GM12878 (cell line): ENCODE results near the gene NPR2. TPM values are rescaled to one million over a fixed set of nuclear protein-coding genes. Genes with fewer than 3 reads are reported as not detected.

Source experiments
- ATAC-seq: fragments of 200-7000 bp; cut with Tn5 transposase; 3 replicates; pipeline ENCODE4 v1.9.1; 2020; ENCODE audit warnings: mild to moderate bottlenecking, moderate library complexity
- BruUV-seq: library from RNA; stranded (reverse); fragments of 400-500 nt; replicated peaks from 2 replicates; lab custom pipeline; 2021; lab: Mats Ljungman, UMichigan
- CTCF ChIA-PET: fragments of 300-600 bp; sonication (Branson Sonifier 250); formaldehyde crosslinking; extraction: SDS; loops from one replicate; lab custom pipeline; 2021; ENCODE audit warnings: inconsistent platforms; lab: Yijun Ruan, JAX
- POLR2A ChIA-PET: fragments of 350-600 bp; formaldehyde crosslinking; extraction: SDS; loops from one replicate; lab custom pipeline; 2021; ENCODE audit warnings: inconsistent platforms; lab: Charles Lee
- RAD21 ChIA-PET: fragments of 300-600 bp; sonication (Branson Sonifier 250); formaldehyde crosslinking; loops from one replicate; lab custom pipeline; 2023; ENCODE audit warnings: antibody characterized with exemption; ENCODE audit not compliant: unreplicated experiment; lab: Charles Lee
- SMC1A ChIA-PET: fragments of 300-600 bp; sonication (Branson Sonifier 250); formaldehyde crosslinking; loops from one replicate; lab custom pipeline; 2023; ENCODE audit not compliant: unreplicated experiment, uncharacterized antibody; lab: Charles Lee
- DNase-seq: peaks from one replicate; pipeline ENCODE4 v3.0.0-alpha.2; 2011; ENCODE audit warnings: low read depth, low spot score
- FAIRE-seq: peaks from 3 replicates; lab custom pipeline; 2011; peaks lifted over from hg19 to GRCh38; lab: Jason Lieb, UNC
- H2AFZ ChIP-seq: 2 replicates; pipeline ENCODE4 v1.6.0; 2011; ENCODE audit warnings: low read depth, low read length, control low read depth; ENCODE audit not compliant: control insufficient read depth
- H3K27ac ChIP-seq: 2 replicates; pipeline ENCODE4 v1.5.1; 2011; ENCODE audit warnings: control low read depth; ENCODE audit not compliant: control insufficient read depth, insufficient read depth
- H3K27me3 ChIP-seq, 2 experiments: replicated peaks in 1 of 2; 2 replicates each; pipeline versions ENCODE4 v1.6.0 to v1.6.1; 2011; ENCODE audit warnings: low read length in 1 of 2; ENCODE audit not compliant: control insufficient read depth in 2 of 2, insufficient read depth in 2 of 2
- H3K36me3 ChIP-seq, 2 experiments: 2 replicates each; pipeline ENCODE4 v1.5.1; 2011; ENCODE audit warnings: low read length in 1 of 2; ENCODE audit not compliant: control insufficient read depth in 2 of 2, insufficient read depth in 2 of 2
- H3K4me1 ChIP-seq: 2 replicates; pipeline ENCODE4 v1.6.1; 2011; ENCODE audit warnings: mild to moderate bottlenecking, low read length, moderate library complexity, mixed read lengths; ENCODE audit not compliant: control insufficient read depth, insufficient read depth
- H3K4me2 ChIP-seq: 2 replicates; pipeline ENCODE4 v1.6.0; 2011; ENCODE audit warnings: control low read depth; ENCODE audit not compliant: control insufficient read depth, insufficient read depth
- H3K4me3 ChIP-seq: fragments of 200-600 bp; sonication (generic); 2 replicates; pipeline ENCODE4 v1.5.1; 2016
- H3K79me2 ChIP-seq: 2 replicates; pipeline ENCODE4 v1.6.0; 2011; ENCODE audit warnings: low read length; ENCODE audit not compliant: control insufficient read depth, insufficient read depth
- H3K9ac ChIP-seq: 2 replicates; pipeline ENCODE4 v1.8.0; 2011; ENCODE audit warnings: low read length, control low read depth, mixed read lengths; ENCODE audit not compliant: control insufficient read depth, insufficient read depth
- H3K9me3 ChIP-seq: replicated peaks from 3 replicates; pipeline ENCODE4 v1.5.1; 2011; ENCODE audit warnings: mild to moderate bottlenecking, low read length; ENCODE audit not compliant: control insufficient read depth, insufficient read depth
- H4K20me1 ChIP-seq: 2 replicates; pipeline ENCODE4 v1.6.0; 2011; ENCODE audit not compliant: control insufficient read depth, insufficient read depth
- CBX3 ChIP-seq: fragments of 200-600 bp; sonication (generic); IDR thresholded peaks from 2 replicates; pipeline ENCODE4 v1.6.1; 2016; ENCODE audit warnings: low read depth, borderline replicate concordance
- CBX5 ChIP-seq: sonication (generic); IDR thresholded peaks from 2 replicates; pipeline ENCODE4 v1.6.1; 2016; ENCODE audit warnings: low read depth, moderate library complexity, mild to moderate bottlenecking, inconsistent platforms
- CEBPB ChIP-seq, 2 experiments: fragments of 150-350 bp in 1 of 2; IDR thresholded peaks; 2 replicates each; pipeline ENCODE4 v1.6.1; 2012 to 2014; ENCODE audit warnings: low read depth in 2 of 2, low read length in 2 of 2, borderline replicate concordance in 1 of 2, inconsistent platforms in 1 of 2
- CREB1 ChIP-seq: IDR thresholded peaks from 2 replicates; pipeline ENCODE4 v1.6.1; 2012; ENCODE audit warnings: low read depth, mild to moderate bottlenecking, inconsistent platforms
- CREM ChIP-seq: IDR thresholded peaks from 2 replicates; pipeline ENCODE4 v1.6.1; 2014; ENCODE audit warnings: antibody characterized with exemption, low read depth
- MEF2A ChIP-seq: IDR thresholded peaks from 2 replicates; pipeline ENCODE4 v1.6.1; 2011; ENCODE audit warnings: low read depth, mild to moderate bottlenecking, low read length, moderate library complexity; ENCODE audit not compliant: insufficient read depth
- MYC ChIP-seq: IDR thresholded peaks from 2 replicates; pipeline ENCODE4 v1.6.1; 2011; ENCODE audit warnings: mild to moderate bottlenecking, low read length, moderate library complexity, inconsistent platforms; ENCODE audit not compliant: insufficient read depth, insufficient replicate concordance, insufficient read length, severe bottlenecking
- RAD51 ChIP-seq: fragments of 450-650 bp; IDR thresholded peaks from 2 replicates; pipeline ENCODE4 v1.6.1; 2016; ENCODE audit warnings: moderate library complexity, mild to moderate bottlenecking, inconsistent platforms
- SMAD5 ChIP-seq: IDR thresholded peaks from 2 replicates; pipeline ENCODE4 v1.6.1; 2016; ENCODE audit warnings: antibody characterized with exemption, low read depth
- SP1 ChIP-seq: IDR thresholded peaks from one replicate; pipeline ENCODE4 v1.6.1; 2011; ENCODE audit warnings: low read depth, low read length
- TCF7 ChIP-seq: IDR thresholded peaks from 2 replicates; pipeline ENCODE4 v1.6.1; 2014; ENCODE audit warnings: antibody characterized with exemption, borderline replicate concordance
- ZNF217 ChIP-seq: fragments of 450-650 bp; IDR thresholded peaks from 2 replicates; pipeline ENCODE4 v1.6.1; 2017; ENCODE audit warnings: antibody characterized with exemption, mild to moderate bottlenecking
- WGBS: methylation state at CpG from one replicate; pipeline ENCODE4 v1.1.6; 2016; ENCODE audit warnings: low lambda C conversion rate; ENCODE audit not compliant: insufficient replicate concordance, insufficient coverage; ENCODE audit errors: missing lambda C conversion rate; 5-methylcytosine and 5-hydroxymethylcytosine counted together
- in situ Hi-C: fragments of 300-500 bp; cut with MboI; formaldehyde crosslinking; loops from 9 replicates; pipeline ENCODE4 v1.14.3; 2018; ENCODE audit warnings: mixed read lengths
- intact Hi-C: fragments of 100-400 bp; cut with micrococcal nuclease; formaldehyde crosslinking; loops from one replicate; pipeline ENCODE4 v1.14.2; 2022; ENCODE audit not compliant: unreplicated experiment
- polyA plus RNA-seq, 11 experiments: library from polyadenylated mRNA; depleted of rRNA in 4 of 11; unstranded in 6 of 11; stranded (reverse) in 5 of 11; fragments of >200 nt; fragmentation: Nextera tagmentation in 4 of 11; fragmentation: Illumina TruSeq in 1 of 11; extraction: Ambion mirVana in 4 of 11; extraction: Trizol in 1 of 11; gene quantifications; 1 replicate in 1 of 11; 2 replicates in 10 of 11; pipeline versions ENCODE4 v1.2.1 to v1.2.3, GENCODE V29; 2011 to 2016; ENCODE audit warnings: inconsistent platforms in 2 of 11, missing spikeins in 2 of 11, low read depth in 1 of 11
- total RNA-seq, 4 experiments: library from RNA; depleted of rRNA in 3 of 4; stranded (reverse); fragments of >200 nt in 3 of 4; fragmentation: Illumina TruSeq in 1 of 4; extraction: Trizol in 1 of 4; gene quantifications; 2 replicates each; pipeline versions ENCODE4 v1.2.1 to v1.2.3, GENCODE V29; 2013 to 2021
- TF ChIP-seq, protein P1 (sequence below): fragments of 450-650 bp; IDR thresholded peaks from 2 replicates; pipeline ENCODE4 v1.6.1; 2017; ENCODE audit warnings: mild to moderate bottlenecking, moderate library complexity

NPR2 gene
- total and polyA plus RNA-seq, 10 of the 15 experiments (the other 5 are each of a cell fraction or from before 2014, with no cell fraction given), result 2.0 to 20.9 (median 6.8) TPM

DNA sequence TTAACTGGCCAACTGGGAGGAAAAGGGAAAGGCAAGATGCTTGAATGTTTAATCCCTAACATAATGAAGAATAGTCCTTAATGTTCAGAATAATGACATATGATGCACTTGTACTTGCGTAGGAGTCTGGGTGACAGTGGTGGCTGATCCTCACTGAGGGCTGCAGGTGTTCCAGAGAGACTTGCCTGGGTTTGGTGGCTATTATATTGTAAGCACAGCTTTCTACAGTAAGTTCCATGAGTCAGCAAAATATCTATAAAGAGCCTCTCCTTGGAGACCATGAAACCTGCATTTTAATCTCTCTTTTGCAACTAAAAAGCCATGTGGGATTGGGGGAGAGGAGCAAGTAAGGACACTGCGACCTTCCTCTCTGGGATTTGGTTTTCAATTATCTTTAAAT, 1.9 kb upstream of the NPR2 start:
- H3K4me1 ChIP-seq, result no peaks in the 10 kb centered on the region
- in situ Hi-C loops (loop anchor here (5.0 kb wide), 1 partner anchor 93 kb away; no protein-coding TSS in a partner anchor), intact Hi-C loops (no loop called here)
- H3K9me3 ChIP-seq, result no peaks in the 10 kb centered on the region
- POLR2A ChIA-PET, result interaction anchor here (1.3 kb wide), 1 partner anchor 37 kb away, joined by 3 read pairs; no protein-coding TSS in a partner anchor
- no peak for ATAC-seq
- no peaks in the 10 kb centered on the region; the same call in 1 of the 2 replicates for H4K20me1 ChIP-seq
- RAD21 ChIA-PET, result interaction anchor here (0.6 to 2.2 kb wide), 17 partner anchors 22 to 186 kb away, joined by 3 to 26 read pairs (median 5); partner anchors contain the start of gene SPAG8
- DNase-seq, result no peak
- H3K79me2 ChIP-seq, result no peaks in the 10 kb centered on the region
- no peak overlapping the region for H2AFZ ChIP-seq
- no peaks in the 10 kb centered on the region for H3K27me3 ChIP-seq
- no peak overlapping the region for H3K4me2 ChIP-seq
- WGBS, result 100% methylated on average over 2 of the region's 2 CpGs
- H3K27ac ChIP-seq, result no peak overlapping the region
- no TSS peak for BruUV-seq
- peaks cover 2 to 6% of the 10 kb centered on the region in 2 experiments for H3K36me3 ChIP-seq
- FAIRE-seq, result no peak
- CTCF ChIA-PET, result interaction anchor here (0.9 to 5.1 kb wide), 41 partner anchors 9 to 234 kb away, joined by 3 to 101 read pairs (median 5); partner anchors contain the start of genes GBA2, HINT2, RGP1 and SPAG8
- SMC1A ChIA-PET, result interaction anchor here (0.8 to 3.1 kb wide), 15 partner anchors 11 to 142 kb away, joined by 3 to 26 read pairs (median 3); partner anchors contain the start of gene SPAG8
- no peak overlapping the region for H3K4me3 ChIP-seq
- H3K9ac ChIP-seq, result no peak overlapping the region
- TF ChIP-seq MEF2A, result no peak
- no peak for TF ChIP-seq CREB1

DNA sequence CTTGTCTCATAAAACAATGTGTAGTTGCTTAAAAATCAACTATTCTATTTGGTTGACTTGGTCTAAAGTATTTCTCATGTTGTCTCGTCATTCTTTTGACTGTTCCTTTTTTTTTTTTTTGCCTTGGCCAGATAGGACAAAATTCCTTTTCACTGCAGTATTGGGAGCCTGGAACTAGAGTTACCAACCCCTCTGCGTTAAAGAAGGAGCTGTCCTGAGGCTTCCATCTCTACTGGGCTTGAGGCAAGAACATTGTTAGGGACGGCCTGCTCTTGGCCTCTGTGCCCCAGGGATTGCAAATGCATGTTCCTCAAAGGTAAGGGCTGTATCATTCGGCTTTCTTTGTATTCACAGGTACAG, 1.4 kb upstream of the NPR2 start:
- Histone ChIP-seq H3K27ac (no peak overlapping the region), H3K4me1 (no peaks in the 10 kb centered on the region), H3K9ac (no peak overlapping the region), H4K20me1 (no peaks in the 10 kb centered on the region; the same call in 1 of the 2 replicates), H3K9me3 (no peaks in the 10 kb centered on the region), H3K79me2 (no peaks in the 10 kb centered on the region), H3K4me3 (no peak overlapping the region), H3K27me3 (no peaks in the 10 kb centered on the region), H2AFZ (no peak overlapping the region), H3K4me2 (no peak overlapping the region), H3K36me3 (peaks cover 2 to 6% of the 10 kb centered on the region in 2 experiments)
- no peak for DNase-seq
- SMC1A ChIA-PET, result interaction anchor here (0.8 to 3.1 kb wide), 14 partner anchors 12 to 143 kb away, joined by 3 to 26 read pairs (median 3); partner anchors contain the start of gene SPAG8
- in situ Hi-C loops (no loop called here), intact Hi-C loops (loop anchor here (1.0 to 2.0 kb wide), 3 partner anchors 25 to 92 kb away; partner anchors contain the start of gene HINT2)
- no TSS peak for BruUV-seq
- CTCF ChIA-PET, result interaction anchor here (0.6 to 5.1 kb wide), 45 partner anchors 9 to 851 kb away, joined by 3 to 101 read pairs (median 5); partner anchors contain the start of genes CCDC107, HINT2, RMRP and SPAG8
- ATAC-seq, result no peak; the same call in 2 of the 3 replicates
- POLR2A ChIA-PET, result interaction anchor here (1.3 kb wide), 1 partner anchor 36 kb away, joined by 3 read pairs; no protein-coding TSS in a partner anchor
- 25% methylated on average over 4 of the region's 4 CpGs for WGBS
- RAD21 ChIA-PET, result interaction anchor here (0.8 to 2.2 kb wide), 17 partner anchors 21 to 186 kb away, joined by 3 to 26 read pairs (median 5); partner anchors contain the start of genes CCDC107, RMRP and SPAG8
- FAIRE-seq, result no peak
- no peak for TF ChIP-seq CEBPB (IDR thresholded peaks at IDR 0.05; ENCODE audit: borderline replicate concordance in 1 of 2, low read depth in 2 of 2, low read length in 2 of 2)
- TF ChIP-seq MYC, result no peak
- no peak for TF ChIP-seq CBX5
- no peak for TF ChIP-seq TCF7
- no peak for TF ChIP-seq RAD51
- no peak for TF ChIP-seq SMAD5
- no peak for TF ChIP-seq CBX3
- no peak for TF ChIP-seq SP1
- no peak for TF ChIP-seq CREM
- TF ChIP-seq, protein P1, sequence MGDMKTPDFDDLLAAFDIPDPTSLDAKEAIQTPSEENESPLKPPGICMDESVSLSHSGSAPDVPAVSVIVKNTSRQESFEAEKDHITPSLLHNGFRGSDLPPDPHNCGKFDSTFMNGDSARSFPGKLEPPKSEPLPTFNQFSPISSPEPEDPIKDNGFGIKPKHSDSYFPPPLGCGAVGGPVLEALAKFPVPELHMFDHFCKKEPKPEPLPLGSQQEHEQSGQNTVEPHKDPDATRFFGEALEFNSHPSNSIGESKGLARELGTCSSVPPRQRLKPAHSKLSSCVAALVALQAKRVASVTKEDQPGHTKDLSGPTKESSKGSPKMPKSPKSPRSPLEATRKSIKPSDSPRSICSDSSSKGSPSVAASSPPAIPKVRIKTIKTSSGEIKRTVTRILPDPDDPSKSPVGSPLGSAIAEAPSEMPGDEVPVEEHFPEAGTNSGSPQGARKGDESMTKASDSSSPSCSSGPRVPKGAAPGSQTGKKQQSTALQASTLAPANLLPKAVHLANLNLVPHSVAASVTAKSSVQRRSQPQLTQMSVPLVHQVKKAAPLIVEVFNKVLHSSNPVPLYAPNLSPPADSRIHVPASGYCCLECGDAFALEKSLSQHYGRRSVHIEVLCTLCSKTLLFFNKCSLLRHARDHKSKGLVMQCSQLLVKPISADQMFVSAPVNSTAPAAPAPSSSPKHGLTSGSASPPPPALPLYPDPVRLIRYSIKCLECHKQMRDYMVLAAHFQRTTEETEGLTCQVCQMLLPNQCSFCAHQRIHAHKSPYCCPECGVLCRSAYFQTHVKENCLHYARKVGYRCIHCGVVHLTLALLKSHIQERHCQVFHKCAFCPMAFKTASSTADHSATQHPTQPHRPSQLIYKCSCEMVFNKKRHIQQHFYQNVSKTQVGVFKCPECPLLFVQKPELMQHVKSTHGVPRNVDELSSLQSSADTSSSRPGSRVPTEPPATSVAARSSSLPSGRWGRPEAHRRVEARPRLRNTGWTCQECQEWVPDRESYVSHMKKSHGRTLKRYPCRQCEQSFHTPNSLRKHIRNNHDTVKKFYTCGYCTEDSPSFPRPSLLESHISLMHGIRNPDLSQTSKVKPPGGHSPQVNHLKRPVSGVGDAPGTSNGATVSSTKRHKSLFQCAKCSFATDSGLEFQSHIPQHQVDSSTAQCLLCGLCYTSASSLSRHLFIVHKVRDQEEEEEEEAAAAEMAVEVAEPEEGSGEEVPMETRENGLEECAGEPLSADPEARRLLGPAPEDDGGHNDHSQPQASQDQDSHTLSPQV, result no peak
- TF ChIP-seq ZNF217, result no peak
